ENCODE measurements around the gene SMYD1. TPM values are rescaled to one million over a fixed set of nuclear protein-coding genes. Genes with fewer than 3 reads are reported as not detected.

The SMYD1 gene
- total RNA-seq, 2 donors from 2014 or later, result not detected

DNA sequence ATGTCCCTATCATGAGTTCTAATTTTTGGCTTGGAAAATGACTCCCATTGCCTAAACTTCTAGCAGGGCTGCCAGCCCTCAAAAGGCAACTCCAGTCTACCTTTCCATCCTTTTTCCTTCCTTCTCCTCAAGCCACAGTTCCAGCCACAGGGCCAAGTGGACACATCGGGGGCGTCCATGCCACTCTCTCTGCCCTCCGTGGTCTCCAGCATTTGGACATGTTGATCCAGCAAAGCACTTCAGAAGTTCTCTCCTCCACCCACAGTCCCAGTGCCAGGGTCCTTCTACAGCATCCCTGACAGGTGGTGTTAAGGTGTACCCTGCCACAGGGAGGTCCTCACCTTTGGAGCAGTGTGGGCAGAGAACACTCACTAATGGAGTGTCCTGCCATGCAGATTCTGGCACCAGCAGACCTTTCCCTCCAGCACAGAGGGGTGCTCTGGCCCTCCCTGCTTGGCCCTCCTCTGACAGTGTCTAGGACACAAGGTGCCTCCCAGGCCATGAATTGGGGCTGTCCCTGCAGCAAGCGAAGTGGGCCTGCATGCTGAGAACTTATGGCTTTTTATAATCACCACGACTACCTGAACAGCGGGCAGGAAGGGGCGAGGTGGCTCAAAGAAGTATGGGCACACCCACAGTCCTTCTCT is 61.8 kb downstream of the SMYD1 start:
- DNase-seq (ENCODE audit: low spot score), result no peak
- intact Hi-C loops (cut with DNase I), result no loop called here

DNA sequence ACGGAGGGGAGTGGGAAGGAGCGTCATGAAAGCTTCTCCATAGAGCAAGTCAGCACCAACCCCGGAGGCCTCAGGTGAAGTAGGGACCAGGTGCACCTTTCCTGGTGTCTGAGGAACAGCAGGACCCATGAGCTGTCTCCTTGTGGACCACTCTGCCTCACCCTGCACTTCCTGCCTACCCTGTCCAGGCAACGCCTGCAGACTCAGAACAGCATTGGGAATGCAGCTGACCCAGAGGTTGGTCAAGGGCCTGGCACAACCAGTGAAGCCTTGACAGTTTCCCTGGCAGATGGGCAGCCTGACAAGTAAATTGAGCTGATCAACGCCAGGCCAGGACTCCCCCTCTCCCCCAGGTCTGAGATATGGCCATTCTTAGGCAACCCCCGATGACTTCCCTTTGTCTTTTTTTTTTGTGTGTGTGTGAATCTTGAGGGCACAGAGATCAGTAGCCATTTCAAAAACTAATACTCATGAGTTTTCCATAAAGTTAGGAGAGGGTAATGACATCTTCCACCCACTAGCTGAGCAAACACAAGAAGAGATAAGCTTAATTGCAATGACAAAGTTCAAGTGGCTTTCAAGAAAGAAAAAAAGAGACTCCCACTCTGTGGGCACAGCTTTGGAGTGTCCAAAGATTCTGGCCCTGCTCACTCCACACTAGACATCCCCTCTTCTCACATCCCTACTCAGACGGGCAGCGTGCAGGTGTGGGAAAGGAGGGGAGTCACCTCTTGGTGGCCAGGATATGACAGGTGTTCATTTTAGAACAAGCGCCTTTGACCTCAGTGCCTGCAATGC is 63.8 kb downstream of the SMYD1 start:
- DNase-seq (ENCODE audit: low spot score), result no peak

GRCh38 chr2:88131999-88132368 is 64.4 kb downstream of the SMYD1 start:
- intact Hi-C loops (cut with DNase I), result no loop called here
- DNase-seq (ENCODE audit: low spot score), result no peak

More for the DNA sequence above, 63.8 kb downstream of the SMYD1 start:
- intact Hi-C loops (cut with DNase I), result no loop called here

DNA sequence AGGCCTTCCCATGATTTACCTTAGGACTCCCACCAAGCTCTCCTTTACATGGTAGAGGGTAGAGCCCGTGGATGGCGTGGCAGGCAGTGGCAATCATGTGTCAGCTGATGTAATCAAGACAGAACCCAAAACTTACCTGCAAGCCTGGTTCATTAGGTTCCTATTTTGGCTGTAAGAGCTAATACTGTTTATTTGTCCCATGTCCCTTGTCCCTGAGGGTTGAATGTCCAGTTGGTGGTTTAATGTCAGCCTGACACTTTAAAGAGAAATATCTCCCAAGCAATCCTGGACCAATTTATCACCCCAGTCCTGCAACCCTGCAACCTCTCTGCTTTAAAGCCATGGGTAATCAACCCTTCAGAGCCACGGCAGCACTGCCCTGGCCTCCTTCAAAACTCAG is 66.2 kb downstream of the SMYD1 start:
- DNase-seq (ENCODE audit: low spot score), result no peak
- intact Hi-C loops (cut with DNase I), result no loop called here

DNA sequence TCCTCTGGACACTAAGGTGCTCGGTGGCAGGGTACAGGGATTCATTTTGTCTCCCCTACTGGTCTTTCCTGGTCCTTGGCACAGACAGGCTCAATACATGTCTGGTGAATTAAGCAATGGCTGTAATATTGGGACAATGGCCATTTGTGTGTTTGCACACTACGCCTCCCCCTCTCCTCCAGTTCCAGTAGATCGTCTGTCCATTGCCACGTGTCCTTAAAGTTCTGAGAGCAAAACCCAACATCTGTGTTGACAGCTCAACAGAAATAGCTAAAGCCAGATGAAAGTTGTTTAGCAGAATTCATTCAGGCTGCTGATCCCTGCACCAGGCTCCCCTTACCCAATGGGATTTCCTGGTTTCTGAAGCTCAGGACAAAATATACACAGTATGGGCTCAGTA is 69.2 kb downstream of the SMYD1 start:
- intact Hi-C loops (cut with DNase I), result no loop called here
- DNase-seq (ENCODE audit: low spot score), result no peak

- intact Hi-C loops (cut with DNase I), result no loop called here
- DNase-seq (ENCODE audit: low spot score), result no peak
These were observed 70.2 kb downstream of the SMYD1 start for GRCh38 chr2:88137833-88138232.

GRCh38 chr2:88139203-88139702 is 71.6 kb downstream of the SMYD1 start:
- intact Hi-C loops (cut with DNase I), result no loop called here
- no peak for DNase-seq (ENCODE audit: low spot score)

DNA sequence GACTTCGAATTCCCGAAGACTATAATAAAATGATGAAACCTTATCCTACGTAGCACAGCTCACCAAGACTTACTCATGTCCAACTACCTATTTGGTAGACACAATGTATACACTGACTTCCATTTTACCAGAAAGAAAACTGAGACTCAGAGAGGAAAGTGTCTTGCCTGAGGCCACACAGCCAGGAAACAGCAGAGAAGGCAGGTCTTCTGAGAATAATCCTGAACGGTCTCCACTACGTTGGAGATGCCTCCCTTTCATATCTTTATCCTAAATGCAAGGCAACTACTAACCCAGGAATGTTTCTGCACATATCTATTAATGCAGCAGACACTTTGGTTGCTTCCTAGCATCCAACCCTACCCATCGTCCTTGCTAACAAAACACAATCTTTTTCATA is 72.2 kb downstream of the SMYD1 start:
- no peak for DNase-seq (ENCODE audit: low spot score)
- intact Hi-C loops (cut with DNase I), result loop anchor here in 1 of 2 donors (10.0 kb wide), 1 partner anchor 75 kb away; no protein-coding TSS in a partner anchor

GRCh38 chr2:88141952-88142351 is 74.3 kb downstream of the SMYD1 start:
- DNase-seq (ENCODE audit: low spot score), result no peak
- intact Hi-C loops (cut with DNase I), result loop anchor here in 1 of 2 donors (10.0 kb wide), 1 partner anchor 73 kb away; no protein-coding TSS in a partner anchor

DNA sequence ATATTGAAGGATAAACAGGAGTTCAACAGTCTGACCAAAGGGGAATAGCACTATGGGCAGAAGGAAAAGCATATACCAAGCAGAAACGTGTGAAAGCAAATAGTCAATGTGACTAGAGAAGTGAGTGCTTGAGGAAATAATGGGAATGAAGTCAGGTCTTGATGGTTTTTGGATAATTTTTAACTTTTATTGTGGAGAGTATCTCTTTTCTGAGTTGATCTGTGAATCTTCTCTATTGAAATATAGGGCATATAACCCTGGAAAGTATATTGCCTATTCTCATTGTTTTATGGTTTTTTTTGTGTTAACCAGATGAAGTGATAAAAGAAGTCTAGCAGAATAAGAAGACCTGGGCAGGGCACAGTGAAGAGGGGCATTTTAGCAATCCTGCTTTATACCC is 76.6 kb downstream of the SMYD1 start:
- intact Hi-C loops (cut with DNase I), result loop anchor here in 1 of 2 donors (10.0 kb wide), 1 partner anchor 71 kb away; no protein-coding TSS in a partner anchor
- no peak for DNase-seq (ENCODE audit: low spot score)

DNA sequence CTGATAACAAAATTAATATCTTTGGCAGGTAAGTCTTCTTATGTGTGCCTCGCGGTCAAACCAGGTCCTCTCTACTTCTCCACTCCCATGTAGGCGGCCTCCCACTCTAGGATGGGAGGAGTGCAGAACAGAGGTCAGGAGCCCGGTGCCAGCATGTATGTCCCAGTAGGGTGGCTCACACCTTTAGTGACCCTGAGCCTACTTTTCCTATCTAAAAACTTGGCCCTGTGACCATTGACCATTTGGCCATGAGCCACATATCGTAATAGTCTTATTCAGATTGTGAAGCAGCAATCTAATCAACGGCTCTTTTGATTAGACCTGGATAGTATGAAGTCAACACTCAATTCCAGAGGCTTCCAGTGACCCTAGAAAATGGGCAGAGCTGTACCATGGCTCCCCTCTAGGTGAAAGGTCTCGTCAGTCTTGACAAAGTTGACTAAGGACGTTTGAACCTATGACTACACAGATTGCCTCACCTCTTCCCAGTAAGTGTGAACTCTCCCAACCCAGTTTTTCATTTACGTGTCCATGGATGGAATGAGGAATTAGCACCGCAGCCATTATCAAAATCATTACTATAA is 77.4 kb downstream of the SMYD1 start:
- intact Hi-C loops (cut with DNase I), result loop anchor here in 1 of 2 donors (10.0 kb wide), 1 partner anchor 70 kb away; no protein-coding TSS in a partner anchor
- DNase-seq (ENCODE audit: low spot score), result no peak

DNA sequence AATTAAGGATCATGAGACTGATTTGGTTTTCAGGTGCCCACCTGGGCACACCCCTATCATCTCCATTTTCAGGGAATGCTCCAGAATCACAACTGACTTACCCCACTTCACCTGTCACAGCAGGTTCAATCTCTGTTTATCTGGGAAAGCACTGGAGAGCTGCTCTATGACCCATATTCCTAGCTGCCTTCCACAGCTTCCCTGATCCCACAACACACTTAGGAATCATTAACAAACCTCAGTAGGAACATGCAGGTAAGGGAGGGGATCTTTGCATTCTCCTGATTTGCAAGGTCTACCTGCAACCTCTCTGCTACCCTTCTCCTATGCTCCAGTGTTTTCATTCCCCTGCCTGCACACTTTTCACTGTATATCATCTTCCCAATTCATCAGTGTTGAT is 79.0 kb downstream of the SMYD1 start:
- no peak for DNase-seq (ENCODE audit: low spot score)
- intact Hi-C loops (cut with DNase I), result loop anchor here in 1 of 2 donors (10.0 kb wide), 1 partner anchor 68 kb away; no protein-coding TSS in a partner anchor

DNA sequence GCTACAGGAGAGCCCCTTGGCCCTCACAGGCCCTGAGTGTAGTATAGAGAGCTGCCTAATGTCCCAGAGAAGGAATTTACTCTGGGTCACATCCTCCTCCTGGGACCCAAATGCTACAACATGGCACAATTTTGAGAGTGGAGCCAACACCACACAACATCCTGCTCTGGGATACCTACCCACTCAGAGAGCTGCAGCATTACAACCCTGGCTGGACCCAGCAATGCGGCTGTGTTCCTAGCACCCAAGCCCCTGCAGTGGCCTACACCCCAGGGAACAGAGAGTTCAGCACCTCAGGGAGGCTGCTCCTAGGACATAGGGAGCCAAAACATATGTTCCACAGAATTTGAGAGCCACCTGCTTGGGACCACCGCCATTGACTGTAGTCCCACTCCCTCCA is 79.5 kb downstream of the SMYD1 start:
- DNase-seq (ENCODE audit: low spot score), result no peak
- intact Hi-C loops (cut with DNase I), result loop anchor here in 1 of 2 donors (10.0 kb wide), 1 partner anchor 68 kb away; no protein-coding TSS in a partner anchor

DNA sequence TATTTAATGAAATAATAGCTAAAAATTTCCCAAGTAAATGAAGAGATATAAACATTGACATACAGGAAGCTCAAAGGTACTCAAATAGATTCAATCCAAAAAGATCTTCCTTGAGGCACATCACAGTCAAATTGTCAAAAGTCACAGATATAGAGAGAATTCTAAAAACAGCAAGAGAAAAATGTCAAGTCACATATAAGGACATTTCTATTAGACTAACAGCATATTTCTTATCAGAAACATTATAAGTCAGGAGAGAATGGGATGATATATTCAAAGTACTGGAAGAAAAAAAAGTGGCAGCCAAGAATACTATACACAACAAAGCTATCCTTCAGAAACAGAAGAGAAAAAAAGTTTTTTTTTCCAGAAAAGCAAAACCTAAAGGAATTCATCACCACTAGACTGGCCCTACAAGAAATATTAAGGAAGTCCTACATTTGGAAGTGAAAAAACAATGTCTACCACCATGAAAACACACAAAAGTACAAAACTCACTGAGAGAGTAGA is 81.4 kb downstream of the SMYD1 start:
- intact Hi-C loops (cut with DNase I), result loop anchor here in 1 of 2 donors (10.0 kb wide), 1 partner anchor 66 kb away; no protein-coding TSS in a partner anchor

GRCh38 chr2:88159481-88159880 is 91.9 kb downstream of the SMYD1 start:
- intact Hi-C loops (cut with DNase I), result no loop called here
- DNase-seq (ENCODE audit: low spot score), result no peak

More for the DNA sequence above, 81.4 kb downstream of the SMYD1 start:
- no peak for DNase-seq (ENCODE audit: low spot score)

DNA sequence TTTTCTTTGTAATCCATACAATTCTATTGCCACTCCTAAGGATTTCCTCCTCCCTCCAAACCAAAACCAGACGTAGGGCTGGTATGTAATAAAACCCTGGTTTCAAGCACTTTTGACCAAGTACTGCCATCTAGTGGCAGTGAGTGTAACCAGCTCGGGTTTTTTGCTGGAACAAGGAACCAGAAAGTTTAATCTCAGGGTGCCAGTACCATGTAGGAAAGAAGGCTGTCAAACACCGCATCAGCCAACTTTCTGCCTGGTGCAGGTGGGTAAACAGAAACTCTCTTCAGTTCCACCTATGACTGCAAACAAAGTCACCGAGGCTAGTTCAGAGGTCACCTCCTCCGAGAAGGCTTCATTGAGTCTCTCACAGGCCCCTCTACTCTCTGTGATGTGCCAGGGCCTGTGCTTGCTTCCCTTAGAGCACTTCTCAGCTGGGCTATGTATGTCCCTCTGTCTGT is 92.4 kb downstream of the SMYD1 start:
- intact Hi-C loops (cut with DNase I), result loop anchor here in 1 of 2 donors (10.0 kb wide), 1 partner anchor 95 kb away; the partner anchor contains the start of gene SMYD1
- no peak for DNase-seq (ENCODE audit: low spot score)

DNA sequence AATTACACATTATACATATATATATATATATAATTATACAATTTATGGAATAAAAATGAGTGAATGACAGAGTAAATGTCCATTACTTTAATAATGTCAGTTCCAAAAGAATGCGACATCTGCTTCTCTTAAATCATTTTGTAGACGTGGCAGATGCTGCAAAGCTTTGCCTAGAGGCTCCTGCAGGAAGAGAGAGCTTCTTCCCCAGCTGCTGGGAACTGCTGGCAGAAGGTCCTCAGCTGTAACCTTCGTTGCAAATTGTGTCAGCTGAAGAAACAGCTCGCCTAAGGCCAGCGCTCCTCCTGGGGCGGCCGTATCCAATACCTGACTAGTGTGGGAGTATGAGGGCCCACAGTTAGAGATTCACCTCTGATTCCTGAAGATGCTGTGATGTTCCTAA is 92.9 kb downstream of the SMYD1 start:
- intact Hi-C loops (cut with DNase I), result loop anchor here in 1 of 2 donors (10.0 kb wide), 1 partner anchor 96 kb away; the partner anchor contains the start of gene SMYD1
- no peak for DNase-seq (ENCODE audit: low spot score)

GRCh38 chr2:88161446-88162244 is 94.0 kb downstream of the SMYD1 start:
- intact Hi-C loops (cut with DNase I), result loop anchor here in 1 of 2 donors (10.0 kb wide), 1 partner anchor 97 kb away; the partner anchor contains the start of gene SMYD1
- no peak for DNase-seq (ENCODE audit: low spot score)

All from posterior vena cava (tissue), 2 donors.